AG09309 (cell line): ENCODE results near the gene PDE6D.
"Not testable (repeated sequence)": the region's sequence is repeated elsewhere in the genome, so short reads cannot be mapped to it uniquely, and the experiment has no call there.

ENCODE experiments used
- DNase-seq: peaks from one replicate; pipeline ENCODE4 v3.0.0-alpha.2; 2010; ENCODE audit warnings: low read depth
- H3K4me3 ChIP-seq: 2 replicates; pipeline ENCODE4 v1.5.1; 2011; ENCODE audit warnings: mild to moderate bottlenecking, low read depth, low read length, moderate library complexity; ENCODE audit not compliant: control insufficient read depth
- TF ChIP-seq, protein P1 (sequence below): IDR thresholded peaks from 2 replicates; pipeline ENCODE4 v1.5.1; 2011; ENCODE audit warnings: mild to moderate bottlenecking, low read depth, low read length, inconsistent platforms; ENCODE audit not compliant: insufficient read depth, control insufficient read depth; ENCODE audit errors: missing control alignments

PDE6D gene

DNA sequence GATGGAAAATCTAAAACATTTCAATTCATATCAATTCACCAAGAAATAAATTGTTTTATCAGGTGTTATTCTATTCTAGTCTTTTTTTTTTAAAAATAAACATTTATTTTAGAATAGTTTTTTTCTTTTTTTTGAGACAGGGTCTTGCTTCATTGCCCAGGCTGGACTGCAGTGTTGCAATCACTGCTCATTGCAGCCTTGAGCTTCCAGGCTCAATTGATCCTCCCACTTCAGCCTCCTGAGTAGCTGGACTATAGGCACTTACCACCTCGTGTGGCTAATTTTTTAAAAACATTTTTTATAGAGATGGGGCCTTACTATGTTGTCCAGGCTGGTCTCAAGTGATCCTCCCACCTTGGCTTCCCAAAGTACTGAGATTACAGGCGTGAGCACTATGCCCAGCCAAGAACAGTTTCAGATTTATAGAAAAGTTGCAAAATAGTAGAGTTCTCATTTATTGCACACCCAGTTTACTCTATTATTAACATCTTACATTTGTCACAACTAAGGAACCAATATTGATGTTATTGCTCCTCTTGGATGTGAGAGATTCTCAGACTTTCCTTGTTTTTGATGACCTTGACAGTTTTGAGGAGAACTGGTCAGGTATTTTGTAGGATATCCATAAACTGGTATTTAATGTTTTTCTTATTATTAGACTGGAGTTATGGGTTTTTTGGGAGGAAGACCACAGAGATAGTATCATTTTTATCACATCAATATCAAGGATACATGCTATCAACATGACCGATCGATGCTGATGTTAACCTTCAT is 29.9 kb downstream of the PDE6D start:
- no peak overlapping the region for H3K4me3 ChIP-seq
- DNase-seq, result no peak
- TF ChIP-seq, protein P1, sequence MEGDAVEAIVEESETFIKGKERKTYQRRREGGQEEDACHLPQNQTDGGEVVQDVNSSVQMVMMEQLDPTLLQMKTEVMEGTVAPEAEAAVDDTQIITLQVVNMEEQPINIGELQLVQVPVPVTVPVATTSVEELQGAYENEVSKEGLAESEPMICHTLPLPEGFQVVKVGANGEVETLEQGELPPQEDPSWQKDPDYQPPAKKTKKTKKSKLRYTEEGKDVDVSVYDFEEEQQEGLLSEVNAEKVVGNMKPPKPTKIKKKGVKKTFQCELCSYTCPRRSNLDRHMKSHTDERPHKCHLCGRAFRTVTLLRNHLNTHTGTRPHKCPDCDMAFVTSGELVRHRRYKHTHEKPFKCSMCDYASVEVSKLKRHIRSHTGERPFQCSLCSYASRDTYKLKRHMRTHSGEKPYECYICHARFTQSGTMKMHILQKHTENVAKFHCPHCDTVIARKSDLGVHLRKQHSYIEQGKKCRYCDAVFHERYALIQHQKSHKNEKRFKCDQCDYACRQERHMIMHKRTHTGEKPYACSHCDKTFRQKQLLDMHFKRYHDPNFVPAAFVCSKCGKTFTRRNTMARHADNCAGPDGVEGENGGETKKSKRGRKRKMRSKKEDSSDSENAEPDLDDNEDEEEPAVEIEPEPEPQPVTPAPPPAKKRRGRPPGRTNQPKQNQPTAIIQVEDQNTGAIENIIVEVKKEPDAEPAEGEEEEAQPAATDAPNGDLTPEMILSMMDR, result no peak

DNA sequence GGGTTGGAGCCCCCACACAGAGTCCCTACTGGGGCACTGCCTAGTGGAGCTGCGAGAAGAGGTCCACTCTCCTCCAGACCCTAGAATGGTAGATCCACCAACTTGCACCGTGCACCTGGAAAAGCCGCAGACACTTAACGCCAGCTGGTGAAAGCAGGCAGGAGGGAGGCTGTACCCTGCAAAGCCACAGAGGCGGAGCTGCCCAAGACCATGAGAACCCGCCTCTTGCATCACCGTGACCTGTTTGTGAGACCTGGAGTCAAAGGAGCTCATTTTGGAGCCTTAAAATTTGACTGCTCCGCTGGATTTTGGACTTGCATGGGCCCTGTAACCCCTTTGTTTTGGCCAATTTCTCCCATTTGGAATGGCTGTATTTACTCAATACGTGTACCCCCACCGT is 32.1 kb downstream of the PDE6D start:
- not testable (repeated sequence) for H3K4me3 ChIP-seq, DNase-seq

DNA sequence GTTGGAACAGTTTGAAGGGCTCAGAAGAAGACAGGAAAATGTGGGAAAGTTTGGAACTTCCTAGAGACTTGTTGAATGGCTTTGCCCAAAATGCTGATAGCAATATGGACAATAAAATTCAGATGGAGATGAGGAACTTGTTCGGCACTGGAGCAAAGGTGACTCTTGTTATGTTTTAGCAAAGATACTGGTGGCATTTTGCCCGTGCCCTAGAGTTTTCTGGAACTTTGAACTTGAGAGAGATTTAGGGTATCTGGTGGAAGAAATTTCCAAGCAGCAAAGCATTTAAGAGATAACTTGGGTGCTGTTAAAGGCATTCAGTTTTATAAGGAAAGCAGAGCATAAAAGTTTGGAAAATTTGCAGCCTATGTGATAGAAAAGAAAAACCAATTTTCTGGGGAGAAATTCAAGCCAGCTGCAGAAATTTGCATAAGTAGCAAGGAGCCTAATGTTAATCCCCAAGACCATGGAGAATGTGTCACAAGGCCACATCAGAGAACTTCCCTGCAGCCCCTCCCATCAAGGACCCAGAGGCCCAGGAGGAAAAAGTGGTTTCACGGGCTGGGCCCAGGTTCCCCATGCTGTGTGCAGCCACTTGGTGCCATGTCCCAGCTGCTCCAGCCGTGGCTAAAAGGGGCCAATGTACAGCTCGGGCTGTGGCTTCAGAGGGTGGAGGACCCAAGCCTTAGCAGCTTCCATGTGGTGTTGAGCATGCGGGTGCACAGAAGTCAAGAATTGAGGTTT is 32.8 kb downstream of the PDE6D start:
- not testable (repeated sequence) for DNase-seq, H3K4me3 ChIP-seq

DNA sequence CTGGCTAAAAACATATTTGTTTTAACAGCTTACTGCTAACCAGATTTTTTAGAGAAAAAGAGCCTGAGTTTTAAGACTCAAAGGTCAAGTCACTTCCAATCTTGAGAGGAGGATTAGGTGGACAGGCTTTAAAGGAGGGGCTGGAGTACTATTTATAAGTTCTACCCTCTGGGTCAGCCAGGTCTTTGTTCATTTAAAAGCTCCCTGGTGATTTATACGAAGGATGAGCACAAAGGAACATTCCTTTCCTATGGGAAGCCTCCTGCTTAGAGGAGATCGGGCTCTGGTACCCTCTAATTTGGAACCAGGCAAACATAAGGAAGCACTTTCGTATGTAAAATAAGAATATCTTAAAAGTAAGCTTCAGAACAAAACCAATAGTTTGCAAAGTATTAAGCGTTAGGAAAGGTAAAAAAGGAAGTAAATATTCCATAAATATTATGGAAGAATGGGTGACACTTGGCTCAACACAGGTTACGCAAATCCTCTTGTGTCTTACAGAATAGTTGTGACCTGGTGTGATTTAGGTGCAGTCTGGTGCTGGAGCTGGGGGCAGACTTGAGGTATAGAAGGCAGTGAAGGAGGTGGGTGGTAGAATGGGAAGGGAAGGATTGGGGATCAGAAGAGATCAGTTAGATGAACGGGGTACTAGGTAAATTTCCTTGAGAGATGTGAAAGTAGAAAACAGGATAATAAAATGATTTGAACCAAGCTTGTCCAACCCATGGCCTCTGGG is 35.6 kb downstream of the PDE6D start:
- no peak overlapping the region for H3K4me3 ChIP-seq
- DNase-seq, result no peak
- TF ChIP-seq, protein P1, result no peak

DNA sequence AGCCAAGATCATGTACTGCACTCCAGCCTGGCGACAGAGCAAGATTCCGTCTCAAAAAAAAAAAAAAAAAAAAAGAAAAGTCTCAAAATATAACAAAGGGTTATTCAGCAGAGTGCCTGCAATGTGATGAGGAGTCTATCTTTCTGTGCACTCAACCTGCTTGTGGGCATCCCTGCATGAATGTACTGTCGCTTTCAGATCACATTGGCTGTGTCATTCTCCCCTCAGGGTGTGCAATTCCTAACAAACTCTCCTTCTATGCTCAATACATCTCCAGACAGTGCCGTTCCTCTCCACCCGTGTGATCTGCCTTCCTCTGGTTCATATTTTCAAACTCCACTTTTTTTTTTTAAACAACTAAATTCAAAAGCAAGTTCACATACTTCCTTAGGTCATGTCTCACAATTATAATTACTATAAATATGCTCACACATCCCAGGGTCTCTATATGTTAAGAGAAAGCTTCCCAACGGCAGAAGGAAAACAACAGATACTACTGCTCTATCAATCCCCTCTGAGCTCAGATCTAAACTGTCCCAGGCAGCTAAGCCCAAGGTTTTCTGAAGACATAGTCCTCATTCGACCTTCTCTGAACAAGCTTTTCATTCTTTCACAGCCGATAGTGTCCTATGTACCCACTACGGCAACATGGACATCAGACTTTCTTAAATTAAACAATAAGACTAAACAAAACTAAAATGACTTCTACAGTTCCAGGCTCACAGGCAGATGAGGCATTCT is 37.5 kb downstream of the PDE6D start:
- TF ChIP-seq, protein P1, result no peak
- no peak for DNase-seq
- H3K4me3 ChIP-seq, result no peak overlapping the region

DNA sequence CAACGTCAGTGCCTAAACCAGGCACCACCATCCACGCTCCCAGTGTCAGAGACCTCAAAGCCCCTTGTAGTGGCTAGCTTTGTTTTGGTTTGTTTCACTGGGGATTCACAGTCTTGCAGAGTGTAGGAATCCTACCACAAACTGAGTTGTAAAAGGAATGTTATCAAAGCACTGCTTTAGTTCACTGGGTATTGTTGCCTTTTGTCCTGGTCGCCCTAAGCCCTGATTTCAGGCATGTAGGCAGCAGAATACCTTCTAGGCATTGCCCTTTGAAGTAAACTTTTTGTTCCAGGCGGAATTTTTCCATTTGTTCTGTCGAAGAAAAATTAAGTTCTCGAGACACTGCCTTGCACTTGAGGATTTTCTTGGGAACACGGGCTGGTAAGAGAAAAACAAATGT is 43.3 kb downstream of the PDE6D start:
- TF ChIP-seq, protein P1, result no peak
- H3K4me3 ChIP-seq, result no peak overlapping the region
- DNase-seq, result no peak

DNA sequence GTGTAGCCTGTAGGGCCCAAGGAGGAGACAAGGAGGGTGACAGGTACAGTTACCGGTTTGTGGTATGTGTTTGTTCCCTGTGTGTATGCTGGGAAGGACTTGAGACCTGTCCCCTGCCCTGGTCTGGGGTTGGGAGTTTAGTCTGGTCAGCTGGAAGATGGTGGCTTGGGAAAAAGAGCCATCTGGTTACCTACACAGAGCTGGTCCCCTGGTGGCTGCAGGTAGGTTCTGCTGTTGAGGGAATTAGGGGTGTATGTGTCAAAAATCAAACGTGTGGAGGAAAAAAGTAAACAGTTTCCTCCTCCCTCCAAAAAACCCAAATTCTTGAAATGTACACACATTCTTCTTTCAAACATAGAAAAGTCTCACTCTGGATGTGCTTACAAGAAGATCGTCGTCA is 48.5 kb downstream of the PDE6D start:
- DNase-seq, result no peak
- no peak overlapping the region for H3K4me3 ChIP-seq
- TF ChIP-seq, protein P1, result no peak
